Measurements from ENCODE around the gene DDX1.
"Not testable (repeated sequence)": the region's sequence is repeated elsewhere in the genome, so short reads cannot be mapped to it uniquely, and the experiment has no call there.

The DDX1 gene

DNA sequence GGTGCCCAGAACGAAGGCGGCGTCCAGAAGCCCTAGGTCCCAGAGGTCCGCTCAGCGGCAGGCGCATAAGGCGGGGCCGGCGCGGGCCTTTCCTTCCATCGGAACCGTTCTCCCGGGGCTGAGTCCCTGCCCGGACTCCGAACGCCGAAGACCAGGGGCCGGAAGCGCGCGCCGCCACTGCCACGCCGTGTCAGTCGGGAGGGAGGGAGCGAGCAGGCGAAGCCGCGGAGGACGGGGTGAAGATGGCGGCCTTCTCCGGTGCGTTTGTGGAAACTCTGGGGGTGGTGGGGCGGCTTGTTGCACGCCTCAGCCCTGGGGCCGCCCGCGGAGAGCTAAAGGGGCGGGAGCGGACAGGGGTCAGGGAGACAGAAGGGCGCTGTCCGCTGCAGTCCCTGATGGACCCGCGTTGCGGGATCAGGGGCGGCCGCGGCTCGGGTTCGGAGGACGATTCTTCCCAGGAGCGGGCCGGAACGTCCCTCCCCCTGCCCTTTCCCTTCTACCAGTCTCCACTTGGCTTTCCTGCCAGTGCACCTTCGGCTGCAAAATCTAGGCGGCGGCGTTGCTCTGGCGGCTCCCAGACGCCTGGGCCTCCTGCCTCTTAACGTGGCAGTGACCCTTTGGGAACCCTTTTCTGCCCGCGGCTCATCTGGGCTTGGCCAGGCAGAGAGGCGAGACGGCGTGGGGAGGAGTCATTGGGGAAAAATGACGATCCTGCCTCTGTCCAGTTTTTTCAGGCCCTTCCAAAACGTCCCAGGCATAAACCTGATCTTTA is at the start of gene DDX1 (continued):
- TF ChIP-seq HOXA7 (CRISPR knock-in tag; IDR thresholded peaks at IDR 0.05; ENCODE audit: borderline replicate concordance) (no peak), GLIS2 (tag by site-specific recombination; IDR thresholded peaks at IDR 0.05) (no peak), ZNF214 (tag by site-specific recombination; IDR thresholded peaks at IDR 0.05; ENCODE audit: borderline replicate concordance) (no peak), ZNF544 (tag by site-specific recombination; IDR thresholded peaks at IDR 0.05) (no peak), SCRT2 (tag by site-specific recombination; IDR thresholded peaks at IDR 0.05) (peak; percentile 61; the same call in 1 of the 2 replicates), ZNF600 (tag by site-specific recombination; IDR thresholded peaks at IDR 0.05) (peak; percentile 48; the same call in 1 of the 2 replicates), ZNF585B (tag by site-specific recombination; IDR thresholded peaks at IDR 0.05) (no peak), ZNF394 (tag by site-specific recombination; IDR thresholded peaks at IDR 0.05; ENCODE audit: borderline replicate concordance) (peak; percentile 60; the same call in 1 of the 2 replicates), ZNF335 (tag by site-specific recombination; conservative IDR thresholded peaks at IDR 0.05) (peak; percentile 82), ZBTB7A (tag by site-specific recombination; IDR thresholded peaks at IDR 0.05; ENCODE audit: low read depth) (no peak), ZNF791 (tag by site-specific recombination; IDR thresholded peaks at IDR 0.05) (no peak), PRDM1 (tag by site-specific recombination; IDR thresholded peaks at IDR 0.05) (no peak), ZNF366 (tag by site-specific recombination; conservative IDR thresholded peaks at IDR 0.05) (peak; percentile 90), ZNF341 (tag by site-specific recombination; IDR thresholded peaks at IDR 0.05; ENCODE audit: low read depth) (peak; percentile 67), ZNF433 (tag by site-specific recombination; IDR thresholded peaks at IDR 0.05; ENCODE audit: low read depth) (no peak), ZNF23 (tag by site-specific recombination; IDR thresholded peaks at IDR 0.05; ENCODE audit: borderline replicate concordance) (no peak), HOXD13 (CRISPR knock-in tag; IDR thresholded peaks at IDR 0.05; ENCODE audit: borderline replicate concordance) (peak; percentile 26; the same call in 1 of the 2 replicates), ZNF776 (tag by site-specific recombination; IDR thresholded peaks at IDR 0.05; ENCODE audit: borderline replicate concordance) (no peak)
- TF ChIP-seq, protein P1, sequence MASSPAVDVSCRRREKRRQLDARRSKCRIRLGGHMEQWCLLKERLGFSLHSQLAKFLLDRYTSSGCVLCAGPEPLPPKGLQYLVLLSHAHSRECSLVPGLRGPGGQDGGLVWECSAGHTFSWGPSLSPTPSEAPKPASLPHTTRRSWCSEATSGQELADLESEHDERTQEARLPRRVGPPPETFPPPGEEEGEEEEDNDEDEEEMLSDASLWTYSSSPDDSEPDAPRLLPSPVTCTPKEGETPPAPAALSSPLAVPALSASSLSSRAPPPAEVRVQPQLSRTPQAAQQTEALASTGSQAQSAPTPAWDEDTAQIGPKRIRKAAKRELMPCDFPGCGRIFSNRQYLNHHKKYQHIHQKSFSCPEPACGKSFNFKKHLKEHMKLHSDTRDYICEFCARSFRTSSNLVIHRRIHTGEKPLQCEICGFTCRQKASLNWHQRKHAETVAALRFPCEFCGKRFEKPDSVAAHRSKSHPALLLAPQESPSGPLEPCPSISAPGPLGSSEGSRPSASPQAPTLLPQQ (tag by site-specific recombination; IDR thresholded peaks at IDR 0.05): peak; percentile 83
- TF ChIP-seq, protein P2, sequence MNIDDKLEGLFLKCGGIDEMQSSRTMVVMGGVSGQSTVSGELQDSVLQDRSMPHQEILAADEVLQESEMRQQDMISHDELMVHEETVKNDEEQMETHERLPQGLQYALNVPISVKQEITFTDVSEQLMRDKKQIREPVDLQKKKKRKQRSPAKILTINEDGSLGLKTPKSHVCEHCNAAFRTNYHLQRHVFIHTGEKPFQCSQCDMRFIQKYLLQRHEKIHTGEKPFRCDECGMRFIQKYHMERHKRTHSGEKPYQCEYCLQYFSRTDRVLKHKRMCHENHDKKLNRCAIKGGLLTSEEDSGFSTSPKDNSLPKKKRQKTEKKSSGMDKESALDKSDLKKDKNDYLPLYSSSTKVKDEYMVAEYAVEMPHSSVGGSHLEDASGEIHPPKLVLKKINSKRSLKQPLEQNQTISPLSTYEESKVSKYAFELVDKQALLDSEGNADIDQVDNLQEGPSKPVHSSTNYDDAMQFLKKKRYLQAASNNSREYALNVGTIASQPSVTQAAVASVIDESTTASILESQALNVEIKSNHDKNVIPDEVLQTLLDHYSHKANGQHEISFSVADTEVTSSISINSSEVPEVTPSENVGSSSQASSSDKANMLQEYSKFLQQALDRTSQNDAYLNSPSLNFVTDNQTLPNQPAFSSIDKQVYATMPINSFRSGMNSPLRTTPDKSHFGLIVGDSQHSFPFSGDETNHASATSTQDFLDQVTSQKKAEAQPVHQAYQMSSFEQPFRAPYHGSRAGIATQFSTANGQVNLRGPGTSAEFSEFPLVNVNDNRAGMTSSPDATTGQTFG (tag by site-specific recombination; IDR thresholded peaks at IDR 0.05; ENCODE audit: borderline replicate concordance): no peak
- TF ChIP-seq, protein P3, sequence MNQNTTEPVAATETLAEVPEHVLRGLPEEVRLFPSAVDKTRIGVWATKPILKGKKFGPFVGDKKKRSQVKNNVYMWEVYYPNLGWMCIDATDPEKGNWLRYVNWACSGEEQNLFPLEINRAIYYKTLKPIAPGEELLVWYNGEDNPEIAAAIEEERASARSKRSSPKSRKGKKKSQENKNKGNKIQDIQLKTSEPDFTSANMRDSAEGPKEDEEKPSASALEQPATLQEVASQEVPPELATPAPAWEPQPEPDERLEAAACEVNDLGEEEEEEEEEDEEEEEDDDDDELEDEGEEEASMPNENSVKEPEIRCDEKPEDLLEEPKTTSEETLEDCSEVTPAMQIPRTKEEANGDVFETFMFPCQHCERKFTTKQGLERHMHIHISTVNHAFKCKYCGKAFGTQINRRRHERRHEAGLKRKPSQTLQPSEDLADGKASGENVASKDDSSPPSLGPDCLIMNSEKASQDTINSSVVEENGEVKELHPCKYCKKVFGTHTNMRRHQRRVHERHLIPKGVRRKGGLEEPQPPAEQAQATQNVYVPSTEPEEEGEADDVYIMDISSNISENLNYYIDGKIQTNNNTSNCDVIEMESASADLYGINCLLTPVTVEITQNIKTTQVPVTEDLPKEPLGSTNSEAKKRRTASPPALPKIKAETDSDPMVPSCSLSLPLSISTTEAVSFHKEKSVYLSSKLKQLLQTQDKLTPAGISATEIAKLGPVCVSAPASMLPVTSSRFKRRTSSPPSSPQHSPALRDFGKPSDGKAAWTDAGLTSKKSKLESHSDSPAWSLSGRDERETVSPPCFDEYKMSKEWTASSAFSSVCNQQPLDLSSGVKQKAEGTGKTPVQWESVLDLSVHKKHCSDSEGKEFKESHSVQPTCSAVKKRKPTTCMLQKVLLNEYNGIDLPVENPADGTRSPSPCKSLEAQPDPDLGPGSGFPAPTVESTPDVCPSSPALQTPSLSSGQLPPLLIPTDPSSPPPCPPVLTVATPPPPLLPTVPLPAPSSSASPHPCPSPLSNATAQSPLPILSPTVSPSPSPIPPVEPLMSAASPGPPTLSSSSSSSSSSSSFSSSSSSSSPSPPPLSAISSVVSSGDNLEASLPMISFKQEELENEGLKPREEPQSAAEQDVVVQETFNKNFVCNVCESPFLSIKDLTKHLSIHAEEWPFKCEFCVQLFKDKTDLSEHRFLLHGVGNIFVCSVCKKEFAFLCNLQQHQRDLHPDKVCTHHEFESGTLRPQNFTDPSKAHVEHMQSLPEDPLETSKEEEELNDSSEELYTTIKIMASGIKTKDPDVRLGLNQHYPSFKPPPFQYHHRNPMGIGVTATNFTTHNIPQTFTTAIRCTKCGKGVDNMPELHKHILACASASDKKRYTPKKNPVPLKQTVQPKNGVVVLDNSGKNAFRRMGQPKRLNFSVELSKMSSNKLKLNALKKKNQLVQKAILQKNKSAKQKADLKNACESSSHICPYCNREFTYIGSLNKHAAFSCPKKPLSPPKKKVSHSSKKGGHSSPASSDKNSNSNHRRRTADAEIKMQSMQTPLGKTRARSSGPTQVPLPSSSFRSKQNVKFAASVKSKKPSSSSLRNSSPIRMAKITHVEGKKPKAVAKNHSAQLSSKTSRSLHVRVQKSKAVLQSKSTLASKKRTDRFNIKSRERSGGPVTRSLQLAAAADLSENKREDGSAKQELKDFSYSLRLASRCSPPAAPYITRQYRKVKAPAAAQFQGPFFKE (tag by site-specific recombination; IDR thresholded peaks at IDR 0.05; ENCODE audit: borderline replicate concordance): no peak
- TF ChIP-seq, protein P4, sequence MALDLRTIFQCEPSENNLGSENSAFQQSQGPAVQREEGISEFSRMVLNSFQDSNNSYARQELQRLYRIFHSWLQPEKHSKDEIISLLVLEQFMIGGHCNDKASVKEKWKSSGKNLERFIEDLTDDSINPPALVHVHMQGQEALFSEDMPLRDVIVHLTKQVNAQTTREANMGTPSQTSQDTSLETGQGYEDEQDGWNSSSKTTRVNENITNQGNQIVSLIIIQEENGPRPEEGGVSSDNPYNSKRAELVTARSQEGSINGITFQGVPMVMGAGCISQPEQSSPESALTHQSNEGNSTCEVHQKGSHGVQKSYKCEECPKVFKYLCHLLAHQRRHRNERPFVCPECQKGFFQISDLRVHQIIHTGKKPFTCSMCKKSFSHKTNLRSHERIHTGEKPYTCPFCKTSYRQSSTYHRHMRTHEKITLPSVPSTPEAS (tag by site-specific recombination; IDR thresholded peaks at IDR 0.05): peak; percentile 58

DNA sequence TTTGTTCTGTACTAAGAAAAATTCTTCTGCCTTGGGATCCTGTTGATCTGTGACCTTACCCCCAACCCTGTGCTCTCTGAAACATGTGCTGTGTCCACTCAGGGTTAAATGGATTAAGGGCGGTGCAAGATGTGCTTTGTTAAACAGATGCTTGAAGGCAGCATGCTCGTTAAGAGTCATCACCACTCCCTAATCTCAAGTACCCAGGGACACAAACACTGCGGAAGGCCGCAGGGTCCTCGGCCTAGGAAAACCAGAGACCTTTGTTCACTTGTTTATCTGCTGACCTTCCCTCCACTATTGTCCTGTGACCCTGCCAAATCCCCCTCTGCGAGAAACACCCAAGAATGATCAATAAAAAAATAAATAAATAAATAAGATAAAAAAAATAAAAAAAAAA is 49.4 kb upstream of the DDX1 start:
- CTCF ChIA-PET; H3K9me3 ChIP-seq (ENCODE audit: control insufficient read depth, insufficient read depth, low read depth, low read length); POLR2A ChIA-PET; H3K36me3 ChIP-seq (ENCODE audit: control insufficient read depth in 2 of 2, insufficient read depth in 1 of 2, low read length in 2 of 2); H3K4me1 ChIP-seq (ENCODE audit: control insufficient read depth, insufficient read depth, low read length); H3K27ac ChIP-seq (ENCODE audit: extremely low read depth, low read depth, low read length); H3K4me3 ChIP-seq (ENCODE audit: low read depth, low read length): not testable (repeated sequence)
